Loucy (cell line): ENCODE measurements around the gene ARHGAP25.

ENCODE experiments used
- H2AFZ ChIP-seq: fragments of 200-600 bp; sonication (generic); 2 replicates; pipeline ENCODE4 v1.6.0; 2016; ENCODE audit warnings: antibody characterized with exemption, mild to moderate bottlenecking, low read length, moderate library complexity
- H3F3A ChIP-seq: fragments of 200-600 bp; 2 replicates; pipeline ENCODE4 v1.6.0; 2016; ENCODE audit warnings: antibody characterized with exemption, low read depth, mild to moderate bottlenecking
- H3K27me3 ChIP-seq: fragments of 200-600 bp; sonication (generic); 2 replicates; pipeline ENCODE4 v1.6.1; 2014; ENCODE audit warnings: low read length, mild to moderate bottlenecking; ENCODE audit not compliant: insufficient read depth, poor library complexity, severe bottlenecking
- H3K36me3 ChIP-seq: fragments of 200-600 bp; sonication (generic); 2 replicates; pipeline ENCODE4 v1.6.1; 2016; ENCODE audit warnings: low read length; ENCODE audit not compliant: insufficient read depth
- H3K4me1 ChIP-seq: fragments of 200-600 bp; sonication (generic); 2 replicates; pipeline ENCODE4 v1.5.1; 2014; ENCODE audit warnings: low read length, mild to moderate bottlenecking; ENCODE audit not compliant: insufficient read depth, poor library complexity, severe bottlenecking
- H3K4me2 ChIP-seq: fragments of 200-600 bp; sonication (generic); 2 replicates; pipeline ENCODE4 v1.6.0; 2014; ENCODE audit warnings: antibody characterized with exemption, low read length, low read depth, mild to moderate bottlenecking; ENCODE audit not compliant: poor library complexity, severe bottlenecking
- H3K4me3 ChIP-seq: fragments of 200-600 bp; sonication (generic); 2 replicates; pipeline ENCODE4 v1.5.1; 2014; ENCODE audit warnings: low read length, mild to moderate bottlenecking, mixed read lengths; ENCODE audit not compliant: poor library complexity, severe bottlenecking
- H3K79me2 ChIP-seq: fragments of 200-600 bp; sonication (generic); 2 replicates; pipeline ENCODE4 v1.6.1; 2014; ENCODE audit warnings: low read length; ENCODE audit not compliant: insufficient read depth
- H3K9ac ChIP-seq: fragments of 200-600 bp; sonication (generic); 2 replicates; pipeline ENCODE4 v1.6.0; 2014; ENCODE audit warnings: mild to moderate bottlenecking, low read depth, low read length, moderate library complexity; ENCODE audit not compliant: poor library complexity, severe bottlenecking
- H3K9me2 ChIP-seq: fragments of 200-600 bp; sonication (generic); replicated peaks from 2 replicates; pipeline ENCODE4 v1.6.1; 2016; ENCODE audit warnings: low read depth, low read length, mixed read lengths
- H3K9me3 ChIP-seq: fragments of 200-600 bp; sonication (generic); 2 replicates; pipeline ENCODE4 v1.6.1; 2014; ENCODE audit warnings: mild to moderate bottlenecking, antibody characterized with exemption, low read length, low read depth; ENCODE audit not compliant: insufficient read depth
- H4K20me1 ChIP-seq: fragments of 200-600 bp; sonication (generic); 2 replicates; pipeline ENCODE4 v1.6.0; 2014; ENCODE audit warnings: antibody characterized with exemption, low read length, mild to moderate bottlenecking; ENCODE audit not compliant: insufficient read depth, poor library complexity, severe bottlenecking
- EZH2phosphoT487 ChIP-seq: fragments of 200-600 bp; IDR thresholded peaks from 2 replicates; pipeline ENCODE4 v1.6.1; 2018; ENCODE audit warnings: antibody characterized with exemption, mild to moderate bottlenecking, moderate library complexity, borderline replicate concordance
- TF ChIP-seq, protein P1 (sequence below): fragments of 200-600 bp; sonication (generic); conservative IDR thresholded peaks from 2 replicates; pipeline ENCODE4 v1.5.1; 2014; ENCODE audit warnings: mild to moderate bottlenecking, antibody characterized with exemption, low read length

Gene ARHGAP25

DNA sequence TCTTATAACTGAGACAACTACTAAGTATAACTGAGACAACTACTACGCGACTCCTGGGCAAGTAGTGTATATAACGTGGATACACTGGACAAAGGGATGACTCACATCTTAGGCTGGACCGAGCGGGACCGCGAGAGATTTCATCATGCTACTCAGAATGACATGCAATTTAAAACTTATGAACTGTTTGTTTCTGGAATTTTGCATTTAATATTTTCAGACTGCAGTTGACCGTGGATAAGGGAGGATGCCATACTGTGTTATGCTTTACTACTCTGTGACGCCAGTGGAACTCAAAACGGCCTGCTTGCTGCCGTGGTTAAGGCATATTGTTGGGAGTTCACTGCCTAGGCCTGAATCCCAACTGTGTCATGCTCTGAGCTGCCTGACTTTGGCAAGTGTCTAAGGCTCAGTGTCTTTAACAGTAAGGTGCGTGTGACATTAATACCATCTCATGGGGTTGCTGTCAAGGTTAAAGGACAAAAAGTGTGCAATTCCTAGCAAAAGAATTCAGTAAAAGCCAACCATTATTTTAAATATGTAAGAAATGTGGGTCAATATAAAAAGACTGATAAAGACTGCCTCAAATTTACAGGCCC is 72.0 kb downstream of the ARHGAP25 start:
- Histone ChIP-seq H3F3A (no peaks in the 10 kb centered on the region), H3K27me3 (no peaks in the 10 kb centered on the region), H3K36me3 (peaks cover 64% of the 10 kb centered on the region; the same call in 1 of the 2 replicates), H3K9me3 (no peaks in the 10 kb centered on the region), H3K4me3 (no peak overlapping the region), H3K9me2 (no peaks in the 10 kb centered on the region), H3K9ac (no peak overlapping the region), H3K79me2 (no peaks in the 10 kb centered on the region), H3K4me1 (peaks cover 18% of the 10 kb centered on the region), H3K4me2 (no peak overlapping the region), H4K20me1 (no peaks in the 10 kb centered on the region), H2AFZ (no peak overlapping the region)
- TF ChIP-seq, protein P1, sequence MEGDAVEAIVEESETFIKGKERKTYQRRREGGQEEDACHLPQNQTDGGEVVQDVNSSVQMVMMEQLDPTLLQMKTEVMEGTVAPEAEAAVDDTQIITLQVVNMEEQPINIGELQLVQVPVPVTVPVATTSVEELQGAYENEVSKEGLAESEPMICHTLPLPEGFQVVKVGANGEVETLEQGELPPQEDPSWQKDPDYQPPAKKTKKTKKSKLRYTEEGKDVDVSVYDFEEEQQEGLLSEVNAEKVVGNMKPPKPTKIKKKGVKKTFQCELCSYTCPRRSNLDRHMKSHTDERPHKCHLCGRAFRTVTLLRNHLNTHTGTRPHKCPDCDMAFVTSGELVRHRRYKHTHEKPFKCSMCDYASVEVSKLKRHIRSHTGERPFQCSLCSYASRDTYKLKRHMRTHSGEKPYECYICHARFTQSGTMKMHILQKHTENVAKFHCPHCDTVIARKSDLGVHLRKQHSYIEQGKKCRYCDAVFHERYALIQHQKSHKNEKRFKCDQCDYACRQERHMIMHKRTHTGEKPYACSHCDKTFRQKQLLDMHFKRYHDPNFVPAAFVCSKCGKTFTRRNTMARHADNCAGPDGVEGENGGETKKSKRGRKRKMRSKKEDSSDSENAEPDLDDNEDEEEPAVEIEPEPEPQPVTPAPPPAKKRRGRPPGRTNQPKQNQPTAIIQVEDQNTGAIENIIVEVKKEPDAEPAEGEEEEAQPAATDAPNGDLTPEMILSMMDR: no peak
- TF ChIP-seq EZH2phosphoT487: no peak

DNA sequence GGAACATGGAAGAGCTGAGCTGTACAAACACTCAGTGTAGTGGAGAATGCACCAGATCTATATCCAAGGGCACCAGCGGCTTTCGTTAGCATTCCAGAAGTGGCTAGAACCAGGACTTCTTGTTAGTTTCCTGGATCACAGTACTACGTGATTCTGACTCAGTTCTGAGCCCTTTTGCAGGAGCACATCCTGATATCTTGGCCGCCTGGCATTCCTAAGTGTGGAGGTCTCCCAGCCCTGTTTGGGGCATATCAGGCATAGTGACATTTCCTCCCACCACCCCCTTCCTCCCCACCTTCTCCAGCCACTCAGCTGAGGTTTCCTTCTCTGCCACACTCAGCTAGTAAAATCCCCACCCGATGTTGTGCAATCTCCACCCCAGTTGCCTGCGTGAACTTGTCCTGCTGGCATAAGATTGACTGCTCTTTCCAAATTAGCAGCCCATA is 73.2 kb downstream of the ARHGAP25 start:
- Histone ChIP-seq H4K20me1 (no peaks in the 10 kb centered on the region), H3K79me2 (no peaks in the 10 kb centered on the region), H3F3A (no peaks in the 10 kb centered on the region), H2AFZ (no peak overlapping the region), H3K27me3 (no peaks in the 10 kb centered on the region), H3K4me1 (peaks cover 18% of the 10 kb centered on the region), H3K4me2 (peak overlapping the region; percentile 17), H3K9me2 (no peaks in the 10 kb centered on the region), H3K9ac (no peak overlapping the region), H3K36me3 (peaks cover 76% of the 10 kb centered on the region; the same call in 1 of the 2 replicates), H3K9me3 (no peaks in the 10 kb centered on the region), H3K4me3 (no peak overlapping the region)
- TF ChIP-seq, protein P1: no peak
- no peak for TF ChIP-seq EZH2phosphoT487

DNA sequence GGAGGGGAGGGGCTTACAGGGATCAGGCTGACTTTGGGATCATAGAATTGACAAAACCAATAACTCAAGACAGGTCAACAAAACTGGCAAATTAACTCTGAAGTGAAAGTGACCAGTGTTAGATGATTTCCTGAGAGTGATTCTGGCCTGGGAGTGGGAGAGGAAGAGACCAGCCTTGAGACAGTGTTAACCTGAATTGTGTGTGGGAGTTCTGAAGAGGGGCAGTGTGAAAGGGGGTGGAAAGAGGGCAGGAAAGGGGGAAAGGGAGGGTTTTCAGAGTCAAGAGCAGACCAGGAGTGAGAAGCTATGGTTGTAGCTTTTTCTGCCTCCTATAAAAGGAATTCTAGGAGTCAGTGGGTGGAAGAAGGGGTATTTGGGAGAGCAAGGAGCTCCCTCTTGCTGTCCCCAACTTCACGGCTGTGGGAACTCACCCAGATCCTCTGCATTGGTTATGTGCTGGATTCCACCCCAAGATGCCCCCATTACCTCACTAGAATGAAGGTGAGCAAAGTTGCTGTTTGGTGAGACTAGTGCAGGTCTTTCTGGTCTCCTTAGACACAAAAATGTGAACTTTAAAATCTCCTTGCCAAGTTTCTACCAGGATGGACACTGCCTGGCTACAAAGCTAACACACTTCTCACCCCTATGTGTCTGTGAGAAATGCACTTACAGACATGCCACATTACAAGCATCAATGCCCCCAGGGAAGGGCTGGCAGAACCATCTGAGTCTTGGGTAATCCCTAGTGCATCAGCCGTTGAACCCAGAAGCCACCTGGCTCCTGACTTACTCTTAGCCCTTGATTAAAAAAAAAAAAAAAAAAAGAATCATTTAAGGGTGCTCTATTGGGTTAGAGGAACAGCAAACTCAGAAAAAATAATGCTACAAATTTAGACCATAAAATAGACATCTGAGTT is 75.0 kb downstream of the ARHGAP25 start:
- H3F3A ChIP-seq: no peaks in the 10 kb centered on the region
- no peaks in the 10 kb centered on the region for H3K27me3 ChIP-seq
- H3K9ac ChIP-seq: no peak overlapping the region
- no peaks in the 10 kb centered on the region for H3K9me3 ChIP-seq
- peaks cover 80% of the 10 kb centered on the region; the same call in 1 of the 2 replicates for H3K36me3 ChIP-seq
- TF ChIP-seq, protein P1: no peak
- TF ChIP-seq EZH2phosphoT487: no peak
- H2AFZ ChIP-seq: no peak overlapping the region
- no peak overlapping the region for H3K4me2 ChIP-seq
- H3K9me2 ChIP-seq: no peaks in the 10 kb centered on the region
- peaks cover 18% of the 10 kb centered on the region for H3K4me1 ChIP-seq
- H3K79me2 ChIP-seq: no peaks in the 10 kb centered on the region
- no peaks in the 10 kb centered on the region for H4K20me1 ChIP-seq
- H3K4me3 ChIP-seq: no peak overlapping the region
